ENCODE data around the gene APOA1. TPM values are rescaled to one million over a fixed set of nuclear protein-coding genes. Genes with fewer than 3 reads are reported as not detected.

The APOA1 gene
- polyA plus RNA-seq, 1 donor = 4,188 TPM

DNA sequence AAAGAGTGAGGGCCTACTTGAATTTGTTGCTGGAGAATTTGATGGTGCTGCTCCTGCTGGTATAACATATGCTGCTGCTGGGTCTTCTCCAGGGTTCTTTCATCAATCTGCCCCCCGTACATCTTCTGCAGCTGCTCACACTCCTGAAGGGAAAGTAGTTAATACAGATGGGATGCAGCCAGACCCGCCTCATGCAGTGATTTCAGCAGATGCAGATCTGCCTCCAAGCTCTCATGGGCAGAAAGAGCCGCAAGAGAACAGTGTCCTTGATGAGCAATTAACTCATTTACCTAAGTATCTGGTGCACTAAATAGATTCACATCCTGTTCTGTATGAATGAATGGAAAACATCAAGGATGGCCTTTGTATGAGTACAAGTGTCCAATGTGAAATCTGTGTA, 24.8 kb upstream of the APOA1 start:
- no peak overlapping the region for H3K4me3 ChIP-seq (ENCODE audit: low read length)
- no CpG with 5 or more reads among the region's 3 CpGs for WGBS (ENCODE audit: insufficient coverage, low lambda C conversion rate)
- peaks cover 82% of the 10 kb centered on the region for H3K36me3 ChIP-seq (ENCODE audit: control insufficient read depth, insufficient read depth, low read length)
- no peaks in the 10 kb centered on the region for H3K9me3 ChIP-seq (ENCODE audit: control insufficient read depth, low read depth, low read length)
- H3K27ac ChIP-seq (ENCODE audit: low read length) = no peak overlapping the region
- no peaks in the 10 kb centered on the region for H3K27me3 ChIP-seq (ENCODE audit: control insufficient read depth, insufficient read depth, low read length)
- H3K4me1 ChIP-seq (ENCODE audit: control insufficient read depth, insufficient read depth, low read length) = peaks cover 11% of the 10 kb centered on the region
- no peak for DNase-seq

DNA sequence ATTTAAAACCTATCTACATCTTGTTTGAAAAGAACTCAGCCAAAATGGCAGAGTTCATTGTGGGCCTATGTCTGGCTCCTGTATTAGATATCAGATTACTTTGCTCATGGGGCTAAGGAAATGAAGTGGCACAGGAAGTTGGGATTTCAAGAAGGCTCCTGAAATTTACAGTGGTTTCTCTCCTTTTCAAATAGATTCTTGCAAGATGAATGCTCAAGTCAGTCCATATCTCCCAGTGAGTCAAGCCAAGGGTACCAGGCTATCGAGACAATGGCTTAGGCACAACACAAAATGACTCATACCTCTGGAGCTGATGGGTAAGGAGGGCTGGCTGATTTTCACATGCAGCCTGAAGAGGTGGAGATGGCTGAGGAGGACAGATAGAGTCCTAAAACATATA, 24.1 kb upstream of the APOA1 start:
- peaks cover 80% of the 10 kb centered on the region for H3K36me3 ChIP-seq (ENCODE audit: control insufficient read depth, insufficient read depth, low read length)
- H3K27ac ChIP-seq (ENCODE audit: low read length) = no peak overlapping the region
- no peak for DNase-seq

DNA sequence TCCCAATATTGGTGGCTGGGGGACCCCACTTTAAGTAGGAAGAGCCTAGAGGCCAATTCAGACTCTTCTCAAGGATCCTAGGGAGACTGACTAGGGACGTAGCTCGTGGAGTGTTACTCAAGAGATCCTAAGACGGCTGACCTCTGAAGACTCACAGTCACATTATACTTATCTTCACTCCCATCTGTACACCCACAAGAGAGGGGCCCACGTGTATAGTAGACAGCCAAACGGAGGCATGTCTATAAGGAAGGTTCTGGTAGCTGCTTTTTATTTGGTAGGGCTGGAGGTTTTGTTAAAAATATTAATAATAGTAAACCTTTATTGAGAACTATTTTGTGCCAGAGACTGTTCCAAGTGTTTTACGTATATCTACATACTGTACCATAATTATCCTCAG, 22.9 kb upstream of the APOA1 start:
- Histone ChIP-seq H3K9me3 (ENCODE audit: control insufficient read depth, low read depth, low read length) (no peaks in the 10 kb centered on the region), H3K27ac (ENCODE audit: low read length) (no peak overlapping the region), H3K27me3 (ENCODE audit: control insufficient read depth, insufficient read depth, low read length) (no peaks in the 10 kb centered on the region), H3K4me3 (ENCODE audit: low read length) (no peak overlapping the region), H3K36me3 (ENCODE audit: control insufficient read depth, insufficient read depth, low read length) (peaks cover 80% of the 10 kb centered on the region), H3K4me1 (ENCODE audit: control insufficient read depth, insufficient read depth, low read length) (no peaks in the 10 kb centered on the region)
- WGBS (ENCODE audit: insufficient coverage, low lambda C conversion rate) = 100% methylated on average over 1 of the region's 6 CpGs
- no peak for DNase-seq

More for the DNA sequence above, 24.1 kb upstream of the APOA1 start:
- Histone ChIP-seq H3K9me3 (ENCODE audit: control insufficient read depth, low read depth, low read length) (no peaks in the 10 kb centered on the region), H3K4me3 (ENCODE audit: low read length) (no peak overlapping the region), H3K27me3 (ENCODE audit: control insufficient read depth, insufficient read depth, low read length) (no peaks in the 10 kb centered on the region), H3K4me1 (ENCODE audit: control insufficient read depth, insufficient read depth, low read length) (peaks cover 8% of the 10 kb centered on the region)
- no CpG with 5 or more reads among the region's 1 CpG for WGBS (ENCODE audit: insufficient coverage, low lambda C conversion rate)

DNA sequence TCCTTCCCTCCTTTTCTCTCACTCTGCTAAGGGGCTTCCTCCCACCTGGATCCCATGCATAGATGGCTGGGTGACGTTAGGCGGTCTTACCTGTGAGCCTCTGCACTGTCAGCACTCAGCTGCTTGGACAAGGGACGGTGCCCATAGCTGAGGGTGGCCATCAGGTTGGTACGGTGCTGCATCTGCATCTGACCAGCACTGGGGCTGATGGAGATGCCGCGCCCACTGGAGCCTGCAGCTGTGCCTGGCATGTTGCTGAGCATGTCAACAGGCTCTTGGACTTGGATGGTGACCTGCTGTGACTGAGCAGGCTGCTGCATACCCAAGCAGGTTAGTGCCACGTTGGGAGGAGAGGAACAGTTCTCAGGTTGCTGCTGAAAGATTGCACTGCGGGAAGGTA, 21.8 kb upstream of the APOA1 start:
- no peaks in the 10 kb centered on the region for H3K27me3 ChIP-seq (ENCODE audit: control insufficient read depth, insufficient read depth, low read length)
- H3K4me1 ChIP-seq (ENCODE audit: control insufficient read depth, insufficient read depth, low read length) = no peaks in the 10 kb centered on the region
- no peaks in the 10 kb centered on the region for H3K9me3 ChIP-seq (ENCODE audit: control insufficient read depth, low read depth, low read length)
- no peak overlapping the region for H3K27ac ChIP-seq (ENCODE audit: low read length)
- 100% methylated on average over 1 of the region's 8 CpGs for WGBS (ENCODE audit: insufficient coverage, low lambda C conversion rate)
- H3K36me3 ChIP-seq (ENCODE audit: control insufficient read depth, insufficient read depth, low read length) = peaks cover 80% of the 10 kb centered on the region
- no peak for DNase-seq
- no peak overlapping the region for H3K4me3 ChIP-seq (ENCODE audit: low read length)

DNA sequence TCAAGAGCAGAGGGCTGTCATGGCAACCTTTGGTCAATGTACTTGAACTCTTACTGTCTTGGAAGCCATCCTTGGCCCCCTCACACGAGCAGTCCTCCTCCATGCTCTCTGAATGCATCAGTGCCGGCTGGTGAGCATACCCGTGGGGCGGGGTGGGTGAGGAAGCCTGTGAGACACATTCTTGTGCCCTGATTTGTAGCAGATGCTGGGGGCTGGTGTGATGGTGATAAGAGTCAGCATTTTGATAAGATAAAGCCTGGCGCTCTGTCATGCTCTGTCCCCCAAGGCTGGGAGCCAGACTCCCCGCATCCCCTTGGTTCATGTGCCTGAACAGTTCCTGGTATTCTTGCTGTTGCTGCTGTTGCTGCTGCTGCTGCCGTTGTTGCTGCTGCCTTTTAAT, 20.5 kb upstream of the APOA1 start:
- DNase-seq = no peak
- peaks cover 79% of the 10 kb centered on the region for H3K36me3 ChIP-seq (ENCODE audit: control insufficient read depth, insufficient read depth, low read length)
- no peaks in the 10 kb centered on the region for H3K9me3 ChIP-seq (ENCODE audit: control insufficient read depth, low read depth, low read length)
- no peak overlapping the region for H3K27ac ChIP-seq (ENCODE audit: low read length)
- peaks cover 11% of the 10 kb centered on the region for H3K4me1 ChIP-seq (ENCODE audit: control insufficient read depth, insufficient read depth, low read length)
- no peaks in the 10 kb centered on the region for H3K27me3 ChIP-seq (ENCODE audit: control insufficient read depth, insufficient read depth, low read length)
- WGBS (ENCODE audit: insufficient coverage, low lambda C conversion rate) = no CpG with 5 or more reads among the region's 7 CpGs
- H3K4me3 ChIP-seq (ENCODE audit: low read length) = no peak overlapping the region

DNA sequence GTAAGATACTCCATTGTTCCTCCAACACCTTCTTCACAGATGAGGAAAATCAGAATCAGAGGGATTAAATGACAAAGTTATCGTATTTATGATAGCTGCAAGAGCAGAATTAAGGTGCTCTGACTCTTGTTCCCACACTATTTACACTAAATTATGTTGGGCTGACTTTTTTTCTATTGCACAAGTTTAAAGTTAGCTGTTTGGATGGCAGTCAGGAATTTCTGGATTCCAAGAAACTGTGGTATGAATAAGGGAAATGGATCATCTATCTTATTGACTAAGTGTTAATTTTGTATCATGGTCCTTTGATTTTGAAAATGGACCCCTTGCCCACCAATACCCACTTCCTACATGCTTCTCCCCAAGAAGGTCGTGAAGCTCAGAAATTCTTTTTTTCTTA, 19.9 kb upstream of the APOA1 start:
- WGBS (ENCODE audit: insufficient coverage, low lambda C conversion rate) = 100% methylated on average over 1 of the region's 2 CpGs
- Histone ChIP-seq H3K4me1 (ENCODE audit: control insufficient read depth, insufficient read depth, low read length) (peaks cover 15% of the 10 kb centered on the region), H3K27ac (ENCODE audit: low read length) (no peak overlapping the region), H3K27me3 (ENCODE audit: control insufficient read depth, insufficient read depth, low read length) (no peaks in the 10 kb centered on the region), H3K4me3 (ENCODE audit: low read length) (no peak overlapping the region), H3K36me3 (ENCODE audit: control insufficient read depth, insufficient read depth, low read length) (peaks cover 73% of the 10 kb centered on the region), H3K9me3 (ENCODE audit: control insufficient read depth, low read depth, low read length) (no peaks in the 10 kb centered on the region)
- no peak for DNase-seq

DNA sequence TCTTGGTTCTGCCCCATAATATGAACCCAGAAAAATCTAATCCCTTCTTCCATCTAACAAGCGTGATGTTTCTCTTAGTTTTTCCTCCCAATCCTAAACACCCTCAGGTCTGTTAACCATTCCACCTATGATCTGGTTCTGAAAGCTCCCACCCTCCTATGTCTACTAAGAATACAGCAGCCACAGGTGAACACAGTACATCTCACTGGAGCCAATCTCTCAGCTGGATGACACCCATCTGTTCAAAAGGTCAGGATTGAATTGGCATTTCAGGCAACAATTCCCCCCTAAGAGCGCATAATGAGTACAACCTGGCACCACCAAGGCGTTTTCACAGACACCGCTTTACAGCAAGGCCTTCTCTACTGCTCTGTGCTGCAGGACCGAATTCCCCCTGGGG, 19.0 kb upstream of the APOA1 start:
- no peak for DNase-seq
- H3K4me3 ChIP-seq (ENCODE audit: low read length) = no peak overlapping the region
- peaks cover 64% of the 10 kb centered on the region for H3K36me3 ChIP-seq (ENCODE audit: control insufficient read depth, insufficient read depth, low read length)
- H3K27me3 ChIP-seq (ENCODE audit: control insufficient read depth, insufficient read depth, low read length) = no peaks in the 10 kb centered on the region
- H3K27ac ChIP-seq (ENCODE audit: low read length) = no peak overlapping the region
- no peaks in the 10 kb centered on the region for H3K9me3 ChIP-seq (ENCODE audit: control insufficient read depth, low read depth, low read length)
- 100% methylated on average over 1 of the region's 5 CpGs for WGBS (ENCODE audit: insufficient coverage, low lambda C conversion rate)
- peaks cover 24% of the 10 kb centered on the region for H3K4me1 ChIP-seq (ENCODE audit: control insufficient read depth, insufficient read depth, low read length)

DNA sequence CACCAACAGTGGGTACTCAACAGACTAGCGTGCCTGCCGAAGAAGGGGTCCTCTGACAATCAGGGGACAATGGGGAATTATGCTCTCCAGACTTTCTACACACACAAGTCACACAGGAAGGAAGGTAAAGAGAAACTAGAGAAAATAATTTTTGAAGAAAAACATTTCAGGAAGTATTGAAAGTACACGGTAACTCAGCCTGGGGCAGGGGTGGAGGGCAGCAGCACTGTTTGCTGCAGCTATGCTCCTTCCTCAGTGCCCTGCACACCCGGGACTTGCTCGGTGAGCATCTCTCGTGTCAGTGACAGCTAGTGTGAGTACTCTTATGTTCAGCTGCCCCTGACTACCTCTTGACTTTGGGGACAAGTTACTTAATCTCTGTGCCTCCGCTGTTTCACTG, 18.0 kb upstream of the APOA1 start:
- DNase-seq = no peak
- Histone ChIP-seq H3K36me3 (ENCODE audit: control insufficient read depth, insufficient read depth, low read length) (peaks cover 55% of the 10 kb centered on the region), H3K4me1 (ENCODE audit: control insufficient read depth, insufficient read depth, low read length) (peaks cover 24% of the 10 kb centered on the region), H3K27ac (ENCODE audit: low read length) (no peak overlapping the region), H3K27me3 (ENCODE audit: control insufficient read depth, insufficient read depth, low read length) (no peaks in the 10 kb centered on the region), H3K4me3 (ENCODE audit: low read length) (no peak overlapping the region), H3K9me3 (ENCODE audit: control insufficient read depth, low read depth, low read length) (no peaks in the 10 kb centered on the region)
- 80% methylated on average over 1 of the region's 7 CpGs for WGBS (ENCODE audit: insufficient coverage, low lambda C conversion rate)

DNA sequence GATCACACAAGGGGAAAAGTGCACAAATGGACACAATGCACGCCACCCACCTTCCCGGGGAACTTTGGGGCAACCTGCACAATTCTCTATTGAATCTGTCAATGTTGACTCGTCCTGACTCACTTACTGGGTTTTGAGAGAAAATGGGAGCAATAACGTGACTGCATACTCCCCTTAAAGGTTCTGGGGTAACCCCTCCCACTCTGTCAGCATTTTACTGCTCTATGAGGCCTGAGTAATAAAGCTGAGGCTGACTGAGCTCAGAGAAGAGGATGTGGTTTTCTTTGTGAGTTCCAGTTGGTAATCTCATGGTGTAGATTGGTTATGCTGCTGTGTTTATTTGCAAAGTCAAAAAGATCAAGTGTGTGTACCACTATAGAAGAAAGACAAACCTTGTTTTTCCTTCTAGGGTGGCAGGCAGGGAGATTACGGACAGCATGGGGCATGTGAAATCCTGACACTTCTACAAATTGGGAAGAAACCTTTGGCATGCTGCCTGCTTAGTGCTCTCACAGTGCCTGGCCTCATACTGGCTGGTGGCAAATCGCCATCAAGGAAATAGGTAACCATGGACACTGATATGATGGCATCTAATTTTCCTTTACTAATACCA, 16.1 kb upstream of the APOA1 start:
- Histone ChIP-seq H3K27me3 (ENCODE audit: control insufficient read depth, insufficient read depth, low read length) (no peaks in the 10 kb centered on the region), H3K4me1 (ENCODE audit: control insufficient read depth, insufficient read depth, low read length) (peaks cover 24% of the 10 kb centered on the region), H3K9me3 (ENCODE audit: control insufficient read depth, low read depth, low read length) (no peaks in the 10 kb centered on the region), H3K36me3 (ENCODE audit: control insufficient read depth, insufficient read depth, low read length) (peaks cover 55% of the 10 kb centered on the region), H3K4me3 (ENCODE audit: low read length) (no peak overlapping the region), H3K27ac (ENCODE audit: low read length) (peak overlapping the region; percentile 87)
- DNase-seq = peak in 1 of 2 donors; percentile 52
- no CpG with 5 or more reads among the region's 6 CpGs for WGBS (ENCODE audit: insufficient coverage, low lambda C conversion rate)

DNA sequence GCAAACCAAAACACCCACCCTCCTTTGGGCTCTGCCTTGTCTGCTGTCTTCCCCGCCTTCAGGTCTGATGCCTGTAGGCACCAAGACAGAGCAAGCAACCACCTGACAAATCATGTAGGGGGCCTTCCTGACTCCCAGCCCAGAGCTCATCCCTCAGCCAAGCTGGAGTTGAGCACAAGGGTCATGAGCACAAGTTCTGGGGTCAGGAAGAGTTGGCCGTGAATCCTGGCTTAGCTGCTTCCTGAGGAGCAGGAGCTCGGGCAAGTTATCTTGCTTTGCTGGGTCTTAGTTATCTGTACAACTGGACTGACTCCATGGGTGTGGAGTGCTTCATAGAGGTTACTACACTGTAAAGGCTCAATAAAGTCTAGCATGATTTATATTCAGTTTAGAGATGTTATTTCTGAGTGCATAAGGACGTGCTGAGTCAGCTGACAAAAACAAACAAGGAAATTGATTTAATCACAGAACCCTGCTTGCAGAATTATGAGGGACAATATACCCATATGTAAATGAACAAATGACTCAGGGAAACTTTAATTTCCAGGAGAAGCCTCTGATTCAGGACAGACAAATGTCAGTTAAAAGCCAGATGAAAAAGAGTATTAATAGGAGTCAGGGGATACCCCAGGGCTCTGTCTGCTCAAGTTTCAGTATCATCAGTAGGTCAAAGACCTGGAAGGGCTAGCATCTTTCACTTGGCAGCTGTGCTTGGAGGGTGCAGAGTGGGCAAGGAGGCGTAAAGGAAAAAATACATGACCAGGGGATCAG, 15.0 kb upstream of the APOA1 start:
- peak in 1 of 2 donors; percentile 83 for DNase-seq
- Histone ChIP-seq H3K27ac (ENCODE audit: low read length) (peak overlapping the region; percentile 87), H3K4me1 (ENCODE audit: control insufficient read depth, insufficient read depth, low read length) (peaks cover 24% of the 10 kb centered on the region), H3K4me3 (ENCODE audit: low read length) (no peak overlapping the region), H3K27me3 (ENCODE audit: control insufficient read depth, insufficient read depth, low read length) (no peaks in the 10 kb centered on the region), H3K9me3 (ENCODE audit: control insufficient read depth, low read depth, low read length) (no peaks in the 10 kb centered on the region), H3K36me3 (ENCODE audit: control insufficient read depth, insufficient read depth, low read length) (peaks cover 52% of the 10 kb centered on the region)
- WGBS (ENCODE audit: insufficient coverage, low lambda C conversion rate) = no CpG with 5 or more reads among the region's 5 CpGs

DNA sequence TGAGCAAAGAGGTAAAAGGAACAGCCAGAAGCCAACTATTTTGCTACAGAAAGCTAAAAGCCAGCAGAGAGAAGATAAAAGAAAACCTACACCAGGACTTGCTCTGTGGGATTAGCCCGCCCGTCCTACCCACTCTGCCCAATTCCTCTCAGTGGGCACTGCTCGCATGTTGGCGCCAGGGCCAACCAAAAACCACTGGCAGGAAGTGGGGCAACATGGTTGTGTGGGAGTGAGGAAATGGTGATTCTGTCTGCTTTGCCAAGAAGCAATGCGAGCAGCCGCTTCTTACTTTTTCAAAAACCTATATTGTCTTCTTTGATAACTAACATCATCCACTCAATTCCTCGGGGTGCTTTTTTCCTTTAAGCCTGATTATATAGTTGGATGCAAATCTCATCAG, 14.2 kb upstream of the APOA1 start:
- H3K4me3 ChIP-seq (ENCODE audit: low read length) = no peak overlapping the region
- peaks cover 24% of the 10 kb centered on the region for H3K4me1 ChIP-seq (ENCODE audit: control insufficient read depth, insufficient read depth, low read length)
- DNase-seq = no peak
- no peaks in the 10 kb centered on the region for H3K27me3 ChIP-seq (ENCODE audit: control insufficient read depth, insufficient read depth, low read length)
- peak overlapping the region; percentile 87 for H3K27ac ChIP-seq (ENCODE audit: low read length)
- peaks cover 54% of the 10 kb centered on the region for H3K36me3 ChIP-seq (ENCODE audit: control insufficient read depth, insufficient read depth, low read length)
- 92% methylated on average over 2 of the region's 7 CpGs for WGBS (ENCODE audit: insufficient coverage, low lambda C conversion rate)
- no peaks in the 10 kb centered on the region for H3K9me3 ChIP-seq (ENCODE audit: control insufficient read depth, low read depth, low read length)

Measured in large intestine (tissue), 3 donors.